ENCODE results near the gene SUMO2. TPM values are rescaled to one million over a fixed set of nuclear protein-coding genes. Genes with fewer than 3 reads are reported as not detected.

SUMO2 gene
- total and polyA plus RNA-seq, 9 of the 15 experiments (the other 6 are each of a cell fraction or from before 2014, with no cell fraction given): 157 to 733 (median 419) TPM

DNA sequence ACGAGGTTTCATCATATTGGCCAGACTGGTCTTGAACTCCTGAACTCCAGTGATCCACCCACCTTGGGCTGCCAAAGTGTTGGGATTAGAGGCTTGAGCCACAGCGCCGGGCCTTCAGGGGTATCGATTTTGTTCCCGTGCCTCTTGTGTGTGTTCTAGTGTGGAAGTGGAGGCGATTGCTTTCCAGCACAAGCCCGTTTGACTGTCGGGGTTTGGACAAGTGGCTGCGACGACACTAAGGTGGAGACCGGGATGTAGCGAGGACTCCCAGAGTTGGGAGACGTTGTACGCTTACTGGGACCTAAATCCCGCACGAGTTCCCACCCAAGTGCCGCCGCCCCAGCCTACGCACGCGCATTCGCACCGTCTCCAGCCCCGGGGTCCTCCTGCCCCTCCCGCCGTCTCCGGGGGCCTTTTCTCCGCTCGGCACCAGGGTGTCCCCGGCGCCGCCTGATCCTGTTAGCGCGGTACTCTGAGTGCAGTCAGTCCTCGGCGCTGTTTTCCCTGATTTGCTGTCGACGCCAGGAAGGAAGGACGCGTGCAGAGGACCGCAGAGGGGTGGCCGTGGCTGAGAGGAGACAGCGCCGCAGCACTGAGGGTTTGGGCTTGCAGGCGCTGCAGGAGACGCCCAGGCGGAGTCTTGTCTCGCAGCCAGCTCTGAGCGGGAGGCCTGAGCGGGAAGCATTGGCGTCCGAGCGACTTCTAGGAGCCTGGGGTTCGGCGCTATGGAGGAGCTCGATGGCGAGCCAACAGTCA lies 22.5 kb upstream of the SUMO2 start, which contains the start of gene NUP85 (continued):
- TF ChIP-seq KLF6 (CRISPR knock-in tag; IDR thresholded peaks at IDR 0.05; ENCODE audit: borderline replicate concordance) (0 out of 2 replicates have a peak, but pooled peaks have one; percentile 17), EP400 (IDR thresholded peaks at IDR 0.05) (peak; percentile 92), TAF7 (tag; IDR thresholded peaks at IDR 0.05) (peak; percentile 62), SRF (CRISPR knock-in tag; IDR thresholded peaks at IDR 0.05) (peak in 1 of 2 experiments; percentile 31; a peak in 1 of 4 replicates), TRIM24 (IDR thresholded peaks at IDR 0.05) (peak in 1 of 2 experiments; percentile 11; a peak in 1 of 4 replicates), SOX6 (IDR thresholded peaks at IDR 0.05) (peak; percentile 38; the same call in 1 of the 2 replicates), MXI1 (IDR thresholded peaks at IDR 0.05; ENCODE audit: low read depth, low read length) (peak; percentile 39; the same call in 1 of the 2 replicates), FOXK1 (CRISPR knock-in tag; IDR thresholded peaks at IDR 0.05; ENCODE audit: borderline replicate concordance) (no peak), ZNF408 (CRISPR knock-in tag; IDR thresholded peaks at IDR 0.05; ENCODE audit: low read depth) (no peak), BRCA1 (IDR thresholded peaks at IDR 0.05) (no peak), BRCA1 (CRISPR knock-in tag; IDR thresholded peaks at IDR 0.05) (no peak), ZNF436 (CRISPR knock-in tag; IDR thresholded peaks at IDR 0.05) (0 out of 2 replicates have a peak, but pooled peaks have one; percentile 8), YY1 (IDR thresholded peaks at IDR 0.05; ENCODE audit: borderline replicate concordance in 1 of 3, control insufficient read depth in 1 of 3, extremely low read depth in 1 of 3, insufficient read depth in 3 of 3, insufficient read length in 1 of 3, insufficient replicate concordance in 2 of 3, low read depth in 1 of 3, low read length in 2 of 3) (no peak), SNRNP70 (optimal IDR thresholded peaks at IDR 0.05; ENCODE audit: low read depth, low read length) (no peak), HES1 (IDR thresholded peaks at IDR 0.05; ENCODE audit: low read depth) (no peak), ZNF551 (CRISPR knock-in tag; IDR thresholded peaks at IDR 0.05) (no peak), TCF7L2 (IDR thresholded peaks at IDR 0.05; ENCODE audit: low read depth, low read length) (no peak), L3MBTL2 (IDR thresholded peaks at IDR 0.05) (peak; percentile 94), SRSF7 (optimal IDR thresholded peaks at IDR 0.05; ENCODE audit: low read depth, low read length) (no peak), ZNF584 (CRISPR knock-in tag; IDR thresholded peaks at IDR 0.05; ENCODE audit: low read depth) (no peak; the same call in 1 of the 2 replicates), ZBTB34 (CRISPR knock-in tag; IDR thresholded peaks at IDR 0.05) (no peak), NR2C2 (CRISPR knock-in tag; IDR thresholded peaks at IDR 0.05) (0 out of 2 replicates have a peak, but pooled peaks have one; percentile 61), NR2C2 (tag; IDR thresholded peaks at IDR 0.05) (peak; percentile 81), JUNB (CRISPR knock-in tag; conservative IDR thresholded peaks at IDR 0.05) (no peak)
- TF ChIP-seq, protein P1, sequence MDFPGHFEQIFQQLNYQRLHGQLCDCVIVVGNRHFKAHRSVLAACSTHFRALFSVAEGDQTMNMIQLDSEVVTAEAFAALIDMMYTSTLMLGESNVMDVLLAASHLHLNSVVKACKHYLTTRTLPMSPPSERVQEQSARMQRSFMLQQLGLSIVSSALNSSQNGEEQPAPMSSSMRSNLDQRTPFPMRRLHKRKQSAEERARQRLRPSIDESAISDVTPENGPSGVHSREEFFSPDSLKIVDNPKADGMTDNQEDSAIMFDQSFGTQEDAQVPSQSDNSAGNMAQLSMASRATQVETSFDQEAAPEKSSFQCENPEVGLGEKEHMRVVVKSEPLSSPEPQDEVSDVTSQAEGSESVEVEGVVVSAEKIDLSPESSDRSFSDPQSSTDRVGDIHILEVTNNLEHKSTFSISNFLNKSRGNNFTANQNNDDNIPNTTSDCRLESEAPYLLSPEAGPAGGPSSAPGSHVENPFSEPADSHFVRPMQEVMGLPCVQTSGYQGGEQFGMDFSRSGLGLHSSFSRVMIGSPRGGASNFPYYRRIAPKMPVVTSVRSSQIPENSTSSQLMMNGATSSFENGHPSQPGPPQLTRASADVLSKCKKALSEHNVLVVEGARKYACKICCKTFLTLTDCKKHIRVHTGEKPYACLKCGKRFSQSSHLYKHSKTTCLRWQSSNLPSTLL (IDR thresholded peaks at IDR 0.05): no peak

All from K562 (cell line).